GM12801 (cell line): ENCODE results near the gene RPL37A.

Experiments
- CTCF ChIP-seq: IDR thresholded peaks from one replicate; pipeline ENCODE4 v1.5.1; 2011; ENCODE audit warnings: control low read depth; ENCODE audit not compliant: insufficient read length; ENCODE audit errors: extremely low read depth

RPL37A gene

DNA sequence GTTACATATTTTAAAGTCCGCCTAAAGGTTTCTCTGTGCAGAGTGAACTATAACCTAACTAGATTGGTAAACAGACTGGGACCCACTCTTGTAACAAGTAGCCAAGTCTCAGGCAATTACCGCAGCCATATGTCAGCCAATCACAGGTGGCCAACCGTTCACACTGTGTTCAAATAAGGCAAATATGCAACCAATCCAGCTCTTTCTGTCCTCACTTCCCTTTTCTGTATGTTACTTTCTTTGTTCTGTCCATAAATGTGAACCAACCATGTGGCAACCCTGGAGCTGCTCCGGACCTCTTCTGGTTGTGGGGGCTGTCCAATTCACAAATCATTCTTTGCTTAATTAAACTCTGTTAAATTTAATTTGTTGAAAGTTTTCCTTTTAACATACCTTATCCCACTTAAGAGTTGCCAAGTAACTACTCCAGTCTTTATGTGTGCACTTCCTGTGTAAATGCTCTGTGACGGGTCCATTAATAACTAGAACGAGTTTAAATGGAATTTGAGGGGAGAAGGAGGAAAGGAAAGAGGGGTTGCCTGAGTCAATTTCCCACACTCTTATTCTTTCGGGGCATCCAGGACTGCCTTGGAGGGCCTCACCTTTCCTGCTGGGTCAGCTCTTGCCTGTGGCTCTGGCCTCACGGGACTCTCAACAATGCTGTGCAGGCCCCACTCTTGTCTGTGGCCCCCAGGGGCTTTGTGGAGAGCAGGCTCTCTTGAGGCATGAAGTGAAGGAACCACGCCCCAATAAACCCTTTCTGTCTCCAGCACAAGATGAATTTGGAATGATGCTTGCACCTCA, 6.6 kb upstream of the RPL37A start:
- no peak for TF ChIP-seq CTCF

DNA sequence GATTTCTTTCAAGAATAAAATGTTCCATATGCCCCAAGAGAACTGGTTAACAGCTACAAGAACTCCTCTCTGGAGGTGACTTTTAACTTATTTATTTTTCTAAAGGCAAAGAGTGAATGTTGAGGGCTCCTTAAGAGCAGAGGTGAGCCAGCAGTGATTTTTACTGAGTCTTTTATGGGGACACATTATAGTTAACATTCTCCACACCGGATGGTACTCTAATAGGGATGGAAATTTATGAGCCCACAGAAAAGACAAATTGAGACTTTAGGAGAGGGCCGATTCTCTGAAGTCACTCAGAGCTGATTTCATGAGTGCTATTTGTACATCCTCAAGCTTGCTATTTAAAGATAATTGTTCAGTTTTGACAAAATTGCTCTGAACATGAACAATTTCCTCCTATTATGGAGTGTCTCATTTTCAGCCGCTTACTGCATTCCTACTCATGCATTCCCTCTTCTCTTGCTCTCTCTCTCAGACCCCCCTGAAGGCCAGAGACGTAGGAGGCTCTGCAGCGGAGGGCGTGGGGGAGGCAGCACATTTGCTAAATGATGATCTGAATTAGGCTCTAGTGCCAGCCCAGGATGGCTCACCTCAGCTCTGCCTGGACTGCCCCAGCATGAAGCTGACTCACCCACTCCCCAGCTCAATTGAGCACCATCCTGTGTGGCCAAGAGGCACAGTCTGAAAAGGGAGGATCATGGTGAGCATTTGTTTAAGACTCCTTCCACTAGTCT, 5.9 kb upstream of the RPL37A start:
- no peak for TF ChIP-seq CTCF

GRCh38 chr2:216493334-216493685, 5.3 kb upstream of the RPL37A start:
- no peak for TF ChIP-seq CTCF

DNA sequence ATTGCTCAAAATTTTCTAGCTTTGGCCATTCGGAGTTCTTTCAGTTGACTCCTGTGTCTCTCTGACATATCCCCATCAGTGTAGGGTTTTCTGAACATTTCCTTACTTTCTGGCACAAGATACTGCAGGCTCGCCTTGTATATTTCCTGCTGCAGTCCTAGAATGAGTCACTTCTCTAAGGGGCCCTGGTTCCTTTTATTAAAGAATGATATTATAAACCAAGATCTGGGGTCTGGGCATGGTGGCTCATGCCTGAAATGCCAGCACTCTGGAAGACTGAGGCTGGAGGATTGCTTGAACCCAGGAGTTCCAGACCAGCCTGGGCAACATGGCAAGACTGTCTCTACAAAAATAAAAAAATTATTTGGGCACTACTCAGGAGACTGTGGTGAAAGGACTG, 3.0 kb upstream of the RPL37A start:
- no peak for TF ChIP-seq CTCF

GRCh38 chr2:216497382-216498069, 1.1 kb upstream of the RPL37A start:
- TF ChIP-seq CTCF, result no peak

DNA sequence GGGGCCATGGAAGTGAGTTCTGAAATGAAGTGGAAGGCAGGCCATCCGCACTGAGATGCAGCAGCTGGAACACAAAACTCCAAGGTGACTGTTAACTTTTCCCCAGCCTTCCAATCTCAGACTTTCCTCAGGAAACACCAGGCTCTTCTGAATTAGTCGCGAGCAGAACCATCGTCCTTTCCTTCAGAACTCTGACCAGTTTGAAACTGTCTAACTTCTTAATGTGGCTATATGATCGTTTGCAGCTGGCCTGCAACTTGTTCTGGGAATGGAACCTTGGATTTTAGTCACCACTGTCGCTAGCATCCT, 620 bp upstream of the RPL37A start:
- no peak for TF ChIP-seq CTCF

GRCh38 chr2:216499641-216500218, 1.1 kb downstream of the RPL37A start:
- TF ChIP-seq CTCF, result no peak
